GM19397 (cell line): Measurements from ENCODE around the gene CCDC174.
"Not testable (repeated sequence)": the region's sequence is repeated elsewhere in the genome, so short reads cannot be mapped to it uniquely, and the experiment has no call there.

ENCODE experiments used
- ATAC-seq: cut with Tn5 transposase; IDR thresholded peaks from one replicate; pipeline ENCODE4 v1.9.1; 2021; ENCODE audit warnings: mild to moderate bottlenecking, moderate library complexity; ENCODE audit not compliant: unreplicated experiment

The CCDC174 gene

GRCh38 chr3:14649466-14649865, 2.1 kb upstream of the CCDC174 start:
- no peak for ATAC-seq

GRCh38 chr3:14650193-14650592, 1.4 kb upstream of the CCDC174 start:
- no peak for ATAC-seq

GRCh38 chr3:14652360-14652907, 872 bp downstream of the CCDC174 start:
- not testable (repeated sequence) for ATAC-seq

GRCh38 chr3:14657579-14657978, 6.0 kb downstream of the CCDC174 start:
- no peak for ATAC-seq

- ATAC-seq = no peak
These were observed 7.4 kb downstream of the CCDC174 start for GRCh38 chr3:14658978-14659377.

GRCh38 chr3:14660942-14661341, 9.4 kb downstream of the CCDC174 start:
- ATAC-seq = no peak

- no peak for ATAC-seq
These were observed 12.0 kb downstream of the CCDC174 start for GRCh38 chr3:14663396-14664135.

GRCh38 chr3:14664170-14664569, 12.6 kb downstream of the CCDC174 start:
- ATAC-seq = no peak

- ATAC-seq = no peak
These were observed 21.0 kb downstream of the CCDC174 start for GRCh38 chr3:14672588-14672987.

- no peak for ATAC-seq
These were observed 23.3 kb downstream of the CCDC174 start, which contains the start of gene C3orf20 for GRCh38 chr3:14674841-14675240. C3orf20 (plus strand) TSS chr3:14675141; CDS start chr3:14682714, 7,573 bp downstream.

- ATAC-seq = no peak
These were observed 25.3 kb downstream of the CCDC174 start for GRCh38 chr3:14676881-14677280.

- ATAC-seq = no peak
These were observed 26.5 kb downstream of the CCDC174 start for GRCh38 chr3:14678015-14678503.

GRCh38 chr3:14680115-14680514, 28.6 kb downstream of the CCDC174 start:
- ATAC-seq = no peak

- no peak for ATAC-seq
These were observed 29.2 kb downstream of the CCDC174 start for GRCh38 chr3:14680716-14681115.

GRCh38 chr3:14684447-14684846, 32.9 kb downstream of the CCDC174 start:
- ATAC-seq = no peak

GRCh38 chr3:14685179-14685578, 33.6 kb downstream of the CCDC174 start:
- ATAC-seq = no peak

GRCh38 chr3:14687360-14687759, 35.8 kb downstream of the CCDC174 start:
- no peak for ATAC-seq

- no peak for ATAC-seq
These were observed 37.0 kb downstream of the CCDC174 start for GRCh38 chr3:14688525-14688924.

GRCh38 chr3:14689247-14689980, 37.9 kb downstream of the CCDC174 start:
- ATAC-seq = no peak

GRCh38 chr3:14691239-14691638, 39.7 kb downstream of the CCDC174 start:
- ATAC-seq = no peak

- no peak for ATAC-seq
These were observed 40.2 kb downstream of the CCDC174 start for GRCh38 chr3:14691719-14692118.
